ENCODE results near the gene PEX11B.

PEX11B gene

DNA sequence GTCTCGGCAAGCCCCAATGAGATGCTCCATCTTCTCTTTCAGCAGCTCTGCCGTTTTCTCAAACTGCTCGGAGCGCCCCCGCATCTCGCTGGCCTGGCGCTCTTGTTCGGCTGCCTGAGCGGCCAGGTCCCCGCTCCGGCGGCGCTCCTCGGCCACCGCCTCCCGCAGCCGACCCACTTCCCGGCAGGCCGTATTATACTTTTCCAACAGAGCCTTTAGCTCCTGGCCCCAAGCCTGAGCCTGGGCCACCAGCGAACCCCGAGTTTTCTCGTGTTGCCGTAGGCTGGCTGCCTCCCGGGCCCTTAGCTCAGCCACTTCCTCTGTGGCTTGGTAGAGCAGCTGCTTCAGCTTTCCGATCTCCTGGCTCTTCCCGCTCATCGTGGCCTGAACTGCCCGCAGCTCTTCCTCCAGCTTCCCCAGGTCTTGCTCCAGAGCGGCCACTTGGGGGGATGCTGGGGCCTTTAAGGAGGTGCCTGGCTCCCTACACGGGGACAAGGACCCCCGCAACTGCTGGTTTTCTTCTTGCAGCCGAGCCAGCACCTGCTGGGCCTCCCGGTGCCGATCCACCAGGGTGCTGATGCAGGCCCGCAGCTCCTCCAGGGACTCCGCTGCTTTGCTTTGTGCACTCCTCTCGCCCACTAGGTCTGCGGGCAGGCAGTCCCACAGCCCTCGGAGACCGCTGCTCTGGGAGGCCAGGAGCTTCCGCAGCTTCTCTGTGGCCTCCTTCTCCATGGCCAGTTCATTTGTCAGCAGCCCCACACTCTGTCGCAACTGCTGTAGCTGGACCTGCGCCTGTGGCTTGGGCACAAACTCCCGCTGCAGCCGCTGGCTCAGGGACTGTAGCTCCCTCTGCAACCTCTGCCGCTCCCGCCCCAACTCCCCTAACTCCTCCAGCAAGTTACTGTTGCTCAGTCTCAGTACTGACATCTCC is 46.3 kb downstream of the PEX11B start:
- DNase-seq (ENCODE audit: low read depth in 2 of 2): no peak

DNA sequence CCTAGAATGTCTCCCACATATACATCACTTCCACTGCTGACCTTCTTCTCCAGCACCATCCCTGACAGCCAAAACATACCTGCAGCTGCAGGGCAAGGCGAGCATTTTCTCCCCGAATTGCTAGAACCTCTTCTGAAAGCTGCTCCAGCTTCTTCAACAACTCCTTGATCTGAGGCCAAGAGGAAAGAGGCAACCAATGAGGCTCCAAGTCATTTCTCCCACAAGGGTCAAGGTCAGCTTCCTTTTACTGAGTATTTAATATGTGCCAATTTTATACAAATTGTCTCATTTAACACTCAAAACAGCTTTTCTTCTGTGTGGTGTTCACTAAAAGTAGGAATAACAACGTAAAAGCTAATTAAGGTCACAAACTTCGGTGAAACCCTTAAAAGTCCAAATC is 50.3 kb downstream of the PEX11B start:
- no peak for DNase-seq (ENCODE audit: low read depth in 2 of 2)

DNA sequence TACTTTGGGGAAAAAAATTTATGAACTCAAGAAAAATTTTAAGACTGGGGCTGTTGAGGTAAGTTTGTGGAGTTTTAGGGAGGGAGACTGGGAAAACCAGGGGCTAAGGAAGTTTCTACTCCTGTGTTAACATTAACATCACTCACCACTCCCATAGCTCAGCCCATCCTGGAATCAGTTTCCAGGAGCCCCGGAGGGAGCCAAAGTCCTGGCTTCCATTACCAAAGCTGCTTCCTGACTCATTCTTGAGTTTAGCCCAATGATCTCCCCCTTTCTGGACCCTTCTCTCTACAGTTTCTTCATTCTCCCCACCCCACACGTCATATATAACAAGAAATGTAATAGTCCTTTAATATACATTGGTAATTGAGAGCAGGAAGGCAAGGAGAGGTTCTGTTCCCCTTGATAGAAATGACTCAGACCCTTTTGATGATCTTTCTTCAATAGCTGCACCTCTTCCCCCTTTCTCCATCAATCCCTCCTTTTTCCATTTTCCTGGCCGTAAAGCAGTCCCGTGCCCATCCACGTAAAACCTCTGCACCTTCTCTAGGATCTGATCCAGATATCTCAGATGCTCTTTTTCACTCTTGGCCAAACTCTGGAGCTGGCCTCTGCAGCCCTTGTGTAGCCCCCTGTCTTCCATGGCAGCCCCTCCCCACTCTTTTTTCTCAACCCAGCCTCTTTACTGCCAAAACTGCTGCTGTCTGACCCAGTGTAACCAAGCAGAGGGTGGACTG is 55.1 kb downstream of the PEX11B start:
- no peak for DNase-seq (ENCODE audit: low read depth in 2 of 2)

All from fibroblast of skin of left quadriceps (primary cell).